Right lobe of liver (tissue), 4 donors: ENCODE results near the gene CACNB2.
A peak's percentile ranks its signal among the peaks of the same experiment; 100 is the strongest.

Experiments
- CTCF ChIP-seq, 4 donors: fragments of 200-600 bp in 3 of 4; fragments of 450-650 bp in 1 of 4; IDR thresholded peaks; one replicate each; pipeline versions ENCODE4 v1.5.1 to v1.8.0; 2016 to 2022; ENCODE audit warnings: antibody characterized with exemption in 4 of 4, mild to moderate bottlenecking in 2 of 4
- POLR2A ChIP-seq: fragments of 450-650 bp; IDR thresholded peaks from one replicate; pipeline ENCODE4 v1.6.1; 2017; ENCODE audit warnings: antibody characterized with exemption, mild to moderate bottlenecking
- donor health status: DM: no; HTN: no; CAD: no.
- donor health status: DM: no; HTN: no; CAD: no.
- donor health status: DM: no; HTN: yes; CAD: no.

DNA sequence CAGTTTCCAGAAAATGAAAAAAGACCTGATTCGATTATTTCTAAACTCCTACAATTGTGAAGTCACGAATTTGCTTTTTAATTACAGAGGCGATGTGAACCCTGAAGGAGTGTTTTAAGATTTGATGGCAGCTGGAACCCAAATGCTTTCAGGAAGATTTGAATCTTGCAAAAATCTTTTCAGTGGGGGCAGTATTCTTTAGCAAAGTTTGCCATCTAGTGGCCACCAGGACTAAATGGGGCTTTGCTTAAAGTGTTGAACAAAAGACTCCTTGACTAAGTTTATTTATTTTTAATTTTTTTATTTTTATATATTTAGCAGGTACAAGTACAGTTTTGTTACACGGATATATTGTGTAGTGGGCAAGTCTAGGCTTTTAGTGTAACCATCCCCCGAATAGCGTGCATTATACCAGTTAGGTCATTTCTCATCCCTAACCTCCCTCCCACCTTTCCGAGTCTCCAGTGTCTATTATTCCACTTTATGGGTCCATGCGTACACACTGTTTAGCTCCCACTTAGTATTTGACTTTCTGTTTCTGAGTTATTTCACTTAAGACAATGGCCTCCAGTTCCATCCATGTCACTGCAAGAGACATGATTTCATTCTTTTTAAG lies 98.8 kb downstream of the CACNB2 start:
- TF ChIP-seq CTCF (IDR thresholded peaks at IDR 0.05) (peak; percentile 45 to 77 (median 72)), POLR2A (no peak)
